Fibroblast of lung (primary cell): Measurements from ENCODE around the gene PRKCA. TPM values are rescaled to one million over a fixed set of nuclear protein-coding genes. Genes with fewer than 3 reads are reported as not detected.

ENCODE experiments used
- DNase-seq, 2 donors: peaks; one replicate each; pipeline versions ENCODE4 v3.0.0 to v3.0.0-alpha.2; 2010; ENCODE audit warnings: low read depth in 2 of 2
- H2AFZ ChIP-seq: 2 replicates; pipeline ENCODE4 v1.5.1; 2012; ENCODE audit warnings: low read length, control low read depth, inconsistent platforms
- H3K27ac ChIP-seq: 2 replicates; pipeline ENCODE4 v1.5.1; 2011; ENCODE audit warnings: low read length, control low read depth; ENCODE audit not compliant: insufficient read depth
- H3K27me3 ChIP-seq: 2 replicates; pipeline ENCODE4 v1.5.1; 2011; ENCODE audit warnings: mild to moderate bottlenecking, low read length; ENCODE audit not compliant: control insufficient read depth, insufficient read depth
- H3K36me3 ChIP-seq: 2 replicates; pipeline ENCODE4 v1.5.1; 2011; ENCODE audit warnings: low read length; ENCODE audit not compliant: control insufficient read depth, insufficient read depth
- H3K4me1 ChIP-seq: 2 replicates; pipeline ENCODE4 v1.5.1; 2011; ENCODE audit warnings: low read length; ENCODE audit not compliant: control insufficient read depth, insufficient read depth; ENCODE audit errors: extremely low read depth
- H3K4me2 ChIP-seq: 2 replicates; pipeline ENCODE4 v1.5.1; 2011; ENCODE audit warnings: low read length, control low read depth; ENCODE audit not compliant: insufficient read depth; ENCODE audit errors: extremely low read depth
- H3K4me3 ChIP-seq, 4 experiments: fragments of 200-600 bp in 1 of 4; sonication (generic) in 1 of 4; replicated peaks in 1 of 4; 2 replicates each; pipeline ENCODE4 v1.5.1; 2011 to 2016; ENCODE audit warnings: low read length in 4 of 4, low read depth in 3 of 4, mild to moderate bottlenecking in 3 of 4, control low read depth in 2 of 4, inconsistent platforms in 1 of 4, mixed read lengths in 1 of 4; ENCODE audit not compliant: insufficient read depth in 1 of 4; ENCODE audit errors: control extremely low read depth in 1 of 4
- H3K79me2 ChIP-seq: 2 replicates; pipeline ENCODE4 v1.5.1; 2012; ENCODE audit warnings: mild to moderate bottlenecking, low read length, inconsistent platforms; ENCODE audit not compliant: control insufficient read depth, insufficient read depth
- H3K9ac ChIP-seq: 2 replicates; pipeline ENCODE4 v1.5.1; 2011; ENCODE audit warnings: mild to moderate bottlenecking, low read length, control low read depth; ENCODE audit not compliant: insufficient read depth
- H3K9me3 ChIP-seq: 2 replicates; pipeline ENCODE4 v1.5.1; 2012; ENCODE audit warnings: low read depth, low read length; ENCODE audit not compliant: control insufficient read depth, insufficient read depth
- H4K20me1 ChIP-seq: 2 replicates; pipeline ENCODE4 v1.5.1; 2011; ENCODE audit warnings: low read length; ENCODE audit not compliant: control insufficient read depth, insufficient read depth; ENCODE audit errors: extremely low read depth
- CTCF ChIP-seq, 2 donors: IDR thresholded peaks in 1 of 2; conservative IDR thresholded peaks in 1 of 2; 1 replicate in 1 of 2; 2 replicates in 1 of 2; pipeline ENCODE4 v1.5.1; 2011 to 2012; ENCODE audit warnings: low read length in 2 of 2, control low read depth in 1 of 2, inconsistent platforms in 1 of 2, low read depth in 1 of 2, mild to moderate bottlenecking in 1 of 2
- EZH2 ChIP-seq: IDR thresholded peaks from 2 replicates; pipeline ENCODE4 v1.5.1; 2012; ENCODE audit warnings: low read length, control low read depth, mild to moderate bottlenecking; ENCODE audit errors: missing control alignments
- polyA plus RNA-seq, 2 donors: library from polyadenylated mRNA; depleted of rRNA in 1 of 2; stranded (reverse) in 1 of 2; unstranded in 1 of 2; fragments of >200 nt; gene quantifications; 2 replicates each; pipeline ENCODE4 v1.2.1, GENCODE V29; 2011 to 2012; ENCODE audit warnings: missing spikeins in 1 of 2
- total RNA-seq: library from RNA; depleted of rRNA; stranded (reverse); fragments of >200 nt; gene quantifications from 2 replicates; pipeline ENCODE4 v1.2.1, GENCODE V29; 2014

Gene PRKCA
- total and polyA plus RNA-seq, 2 donors (not counting 1 experiment from before 2014, with no cell fraction given): 34.0 to 74.2 TPM

- Histone ChIP-seq H3K27ac (peak overlapping the region; percentile 89), H4K20me1 (no peaks in the 10 kb centered on the region), H3K9ac (no peak overlapping the region), H3K79me2 (peaks cover 54% of the 10 kb centered on the region), H3K4me3 (no peak overlapping the region), H3K36me3 (peaks cover 2% of the 10 kb centered on the region), H2AFZ (no peak overlapping the region), H3K27me3 (no peaks in the 10 kb centered on the region), H3K4me2 (peak overlapping the region; percentile 4), H3K9me3 (no peaks in the 10 kb centered on the region), H3K4me1 (peaks cover 37% of the 10 kb centered on the region)
- DNase-seq: no peak
- TF ChIP-seq EZH2 (no peak), CTCF (conservative IDR thresholded peaks at IDR 0.05 in 1 of 2, IDR thresholded peaks at IDR 0.05 in 1 of 2; ENCODE audit: low read depth in 1 of 2, low read length in 2 of 2) (no peak)
Observed at GRCh38 chr17:66461343-66461995, 159.1 kb downstream of the PRKCA start.

GRCh38 chr17:66462010-66462409 lies 159.6 kb downstream of the PRKCA start:
- H3K27ac ChIP-seq: peak overlapping the region; percentile 74
- no peak overlapping the region for H3K9ac ChIP-seq
- H3K4me1 ChIP-seq: peaks cover 39% of the 10 kb centered on the region
- H4K20me1 ChIP-seq: no peaks in the 10 kb centered on the region
- H3K4me3 ChIP-seq: no peak overlapping the region
- peak overlapping the region; percentile 4 for H3K4me2 ChIP-seq
- no peaks in the 10 kb centered on the region for H3K27me3 ChIP-seq
- H3K36me3 ChIP-seq: peaks cover 2% of the 10 kb centered on the region
- no peak overlapping the region for H2AFZ ChIP-seq
- DNase-seq: peak; percentile 43 to 54
- H3K9me3 ChIP-seq: no peaks in the 10 kb centered on the region
- H3K79me2 ChIP-seq: peaks cover 48% of the 10 kb centered on the region
- TF ChIP-seq EZH2 (no peak), CTCF (conservative IDR thresholded peaks at IDR 0.05 in 1 of 2, IDR thresholded peaks at IDR 0.05 in 1 of 2; ENCODE audit: low read depth in 1 of 2, low read length in 2 of 2) (no peak)

- Histone ChIP-seq H3K9me3 (no peaks in the 10 kb centered on the region), H4K20me1 (no peaks in the 10 kb centered on the region), H3K4me1 (peaks cover 56% of the 10 kb centered on the region), H3K79me2 (peaks cover 56% of the 10 kb centered on the region), H3K27ac (peak overlapping the region; percentile 75), H2AFZ (no peak overlapping the region), H3K4me3 (no peak overlapping the region), H3K36me3 (no peaks in the 10 kb centered on the region), H3K9ac (no peak overlapping the region), H3K4me2 (no peak overlapping the region), H3K27me3 (no peaks in the 10 kb centered on the region)
- TF ChIP-seq CTCF (conservative IDR thresholded peaks at IDR 0.05 in 1 of 2, IDR thresholded peaks at IDR 0.05 in 1 of 2; ENCODE audit: low read depth in 1 of 2, low read length in 2 of 2): no peak
- TF ChIP-seq EZH2: no peak
- DNase-seq: peak; percentile 23 to 54
Observed at GRCh38 chr17:66464921-66465320, 162.5 kb downstream of the PRKCA start.
